ENCODE results near the gene PDZD4. TPM values are rescaled to one million over a fixed set of nuclear protein-coding genes. Genes with fewer than 3 reads are reported as not detected.

PDZD4 gene
- total RNA-seq, 1 donor from 2014 or later: 2.6 TPM

- DNase-seq (no peak), ATAC-seq (no peak)
- intact Hi-C loops (cut with micrococcal nuclease): no loop called here
Measured at GRCh38 chrX:153869473-153870287, 39.3 kb upstream of the PDZD4 start.

- intact Hi-C loops (cut with micrococcal nuclease): no loop called here
- DNase-seq (no peak), ATAC-seq (no peak)
Measured at GRCh38 chrX:153868576-153869472, 38.5 kb upstream of the PDZD4 start.

GRCh38 chrX:153867671-153868070 lies 37.3 kb upstream of the PDZD4 start:
- intact Hi-C loops (cut with micrococcal nuclease): no loop called here
- DNase-seq: no peak
- ATAC-seq: no peak

- DNase-seq (no peak), ATAC-seq (no peak)
- intact Hi-C loops (cut with micrococcal nuclease): no loop called here
Measured at GRCh38 chrX:153867139-153867538, 36.8 kb upstream of the PDZD4 start.

- DNase-seq (no peak), ATAC-seq (no peak)
- intact Hi-C loops (cut with micrococcal nuclease): no loop called here
Measured at GRCh38 chrX:153866302-153867019, 36.1 kb upstream of the PDZD4 start.

- ATAC-seq (no peak), DNase-seq (no peak)
- intact Hi-C loops (cut with micrococcal nuclease): no loop called here
Measured at GRCh38 chrX:153865685-153866084, 35.3 kb upstream of the PDZD4 start.

GRCh38 chrX:153865321-153865580 lies 34.9 kb upstream of the PDZD4 start:
- intact Hi-C loops (cut with micrococcal nuclease): no loop called here
- no peak for ATAC-seq

GRCh38 chrX:153864561-153865320 lies 34.4 kb upstream of the PDZD4 start:
- intact Hi-C loops (cut with micrococcal nuclease): no loop called here

More at GRCh38 chrX:153865321-153865580, 34.9 kb upstream of the PDZD4 start:
- no peak for DNase-seq

GRCh38 chrX:153864101-153864500 lies 33.8 kb upstream of the PDZD4 start:
- ATAC-seq: no peak
- intact Hi-C loops (cut with micrococcal nuclease): no loop called here
- DNase-seq: no peak

More at GRCh38 chrX:153864561-153865320, 34.4 kb upstream of the PDZD4 start:
- no peak for ATAC-seq
- no peak for DNase-seq

- ATAC-seq (no peak), DNase-seq (no peak)
- intact Hi-C loops (cut with micrococcal nuclease): no loop called here
Measured at GRCh38 chrX:153863251-153863991, 33.1 kb upstream of the PDZD4 start.

- intact Hi-C loops (cut with micrococcal nuclease): no loop called here
- ATAC-seq (no peak), DNase-seq (no peak)
Measured at GRCh38 chrX:153862369-153863250, 32.3 kb upstream of the PDZD4 start.

- no peak for DNase-seq
- no peak for ATAC-seq
- intact Hi-C loops (cut with micrococcal nuclease): no loop called here
Measured at GRCh38 chrX:153861733-153862310, 31.5 kb upstream of the PDZD4 start.

- intact Hi-C loops (cut with micrococcal nuclease): no loop called here
- DNase-seq (no peak), ATAC-seq (no peak)
Measured at GRCh38 chrX:153861151-153861550, 30.8 kb upstream of the PDZD4 start.

GRCh38 chrX:153857348-153857903 lies 27.1 kb upstream of the PDZD4 start:
- no peak for ATAC-seq
- intact Hi-C loops (cut with micrococcal nuclease): no loop called here
- no peak for DNase-seq

GRCh38 chrX:153854702-153855101 lies 24.4 kb upstream of the PDZD4 start:
- ATAC-seq (no peak), DNase-seq (no peak)
- intact Hi-C loops (cut with micrococcal nuclease): no loop called here

- no peak for ATAC-seq
Measured at GRCh38 chrX:153853902-153854267, 23.5 kb upstream of the PDZD4 start.

More at GRCh38 chrX:153853902-153854267, 23.5 kb upstream of the PDZD4 start:
- no peak for DNase-seq
- intact Hi-C loops (cut with micrococcal nuclease): no loop called here
